Mucosa of rectum (tissue), 2 donors: Measurements from ENCODE around the gene MBD4.
"Not testable (repeated sequence)": the region's sequence is repeated elsewhere in the genome, so short reads cannot be mapped to it uniquely, and the experiment has no call there.

ENCODE experiments used
- H3K27ac ChIP-seq, 2 donors: one replicate each; pipeline ENCODE4 v1.7.0; 2013; ENCODE audit warnings: inconsistent platforms in 2 of 2, low read depth in 2 of 2, low read length in 2 of 2
- H3K27me3 ChIP-seq, 2 donors: one replicate each; pipeline ENCODE4 v1.7.0; 2013; ENCODE audit warnings: low read length in 2 of 2; ENCODE audit not compliant: control insufficient read depth in 2 of 2, insufficient read depth in 2 of 2
- H3K36me3 ChIP-seq, 2 donors: one replicate each; pipeline ENCODE4 v1.7.0; 2013; ENCODE audit warnings: low read length in 2 of 2; ENCODE audit not compliant: control insufficient read depth in 2 of 2, insufficient read depth in 2 of 2
- H3K4me1 ChIP-seq, 2 donors: one replicate each; pipeline ENCODE4 v1.7.0; 2013; ENCODE audit warnings: low read length in 2 of 2, mild to moderate bottlenecking in 1 of 2; ENCODE audit not compliant: control insufficient read depth in 2 of 2, insufficient read depth in 2 of 2
- H3K4me3 ChIP-seq, 2 donors: one replicate each; pipeline ENCODE4 v1.7.0; 2013; ENCODE audit warnings: low read length in 2 of 2
- H3K9ac ChIP-seq, 2 donors: one replicate each; pipeline ENCODE4 v1.7.0; 2013; ENCODE audit warnings: low read length in 2 of 2, low read depth in 1 of 2, mild to moderate bottlenecking in 1 of 2
- H3K9me3 ChIP-seq, 2 donors: one replicate each; pipeline ENCODE4 v1.7.0; 2013; ENCODE audit warnings: low read length in 2 of 2; ENCODE audit not compliant: control insufficient read depth in 2 of 2
- donor health status: healthy.
- donor health status: Normal muscosa, but diverticular disease.

Gene MBD4

GRCh38 chr3:129481766-129482332 lies 42.1 kb upstream of the MBD4 start:
- H3K27ac ChIP-seq = no peak overlapping the region
- H3K9me3 ChIP-seq = no peaks in the 10 kb centered on the region
- no peaks in the 10 kb centered on the region for H3K27me3 ChIP-seq
- no peak overlapping the region for H3K4me3 ChIP-seq
- H3K36me3 ChIP-seq = peaks cover 14 to 43% of the 10 kb centered on the region in 2 donors
- H3K9ac ChIP-seq = no peak overlapping the region
- no peaks in the 10 kb centered on the region for H3K4me1 ChIP-seq

- not testable (repeated sequence) for H3K9me3 ChIP-seq, H3K27ac ChIP-seq, H3K27me3 ChIP-seq, H3K4me1 ChIP-seq, H3K9ac ChIP-seq, H3K4me3 ChIP-seq
- peaks cover 19 to 48% of the 10 kb centered on the region in 2 donors for H3K36me3 ChIP-seq
Observed at GRCh38 chr3:129481225-129481765, 41.5 kb upstream of the MBD4 start.

- no peaks in the 10 kb centered on the region for H3K4me1 ChIP-seq
- H3K27ac ChIP-seq = no peak overlapping the region
- H3K4me3 ChIP-seq = no peak overlapping the region
- H3K27me3 ChIP-seq = no peaks in the 10 kb centered on the region
- no peaks in the 10 kb centered on the region for H3K9me3 ChIP-seq
- peaks cover 20 to 31% of the 10 kb centered on the region in 2 donors for H3K36me3 ChIP-seq
- H3K9ac ChIP-seq = no peak overlapping the region
Observed at GRCh38 chr3:129476586-129476985, 36.8 kb upstream of the MBD4 start.

- H3K4me3 ChIP-seq = no peak overlapping the region
- H3K4me1 ChIP-seq = no peaks in the 10 kb centered on the region
- no peaks in the 10 kb centered on the region for H3K9me3 ChIP-seq
- H3K36me3 ChIP-seq = peaks cover 20 to 38% of the 10 kb centered on the region in 2 donors
- no peaks in the 10 kb centered on the region for H3K27me3 ChIP-seq
- H3K27ac ChIP-seq = no peak overlapping the region
- H3K9ac ChIP-seq = no peak overlapping the region
Observed at GRCh38 chr3:129475863-129476262, 36.1 kb upstream of the MBD4 start.

GRCh38 chr3:129474984-129475804 lies 35.4 kb upstream of the MBD4 start:
- Histone ChIP-seq H3K4me1 (no peaks in the 10 kb centered on the region), H3K27me3 (no peaks in the 10 kb centered on the region), H3K9me3 (no peaks in the 10 kb centered on the region), H3K27ac (no peak overlapping the region), H3K36me3 (peaks cover 17 to 35% of the 10 kb centered on the region in 2 donors), H3K4me3 (no peak overlapping the region), H3K9ac (no peak overlapping the region)

GRCh38 chr3:129473769-129474152 lies 34.0 kb upstream of the MBD4 start:
- Histone ChIP-seq H3K4me3 (no peak overlapping the region), H3K36me3 (peaks cover 17 to 25% of the 10 kb centered on the region in 2 donors), H3K27ac (no peak overlapping the region)

GRCh38 chr3:129473067-129473768 lies 33.5 kb upstream of the MBD4 start:
- Histone ChIP-seq H3K36me3 (peaks cover 15 to 25% of the 10 kb centered on the region in 2 donors), H3K4me1 (peaks cover 7 to 8% of the 10 kb centered on the region in 2 donors), H3K27me3 (no peaks in the 10 kb centered on the region)

More at GRCh38 chr3:129473769-129474152, 34.0 kb upstream of the MBD4 start:
- Histone ChIP-seq H3K27me3 (no peaks in the 10 kb centered on the region), H3K4me1 (peaks cover 4 to 7% of the 10 kb centered on the region in 2 donors), H3K9me3 (no peaks in the 10 kb centered on the region), H3K9ac (no peak overlapping the region)

GRCh38 chr3:129470861-129471260 lies 31.1 kb upstream of the MBD4 start:
- peaks cover 0 to 11% of the 10 kb centered on the region in 2 donors for H3K36me3 ChIP-seq
- H3K27ac ChIP-seq = no peak overlapping the region
- no peak overlapping the region for H3K9ac ChIP-seq
- H3K4me1 ChIP-seq = peaks cover 8% of the 10 kb centered on the region in 2 donors
- no peaks in the 10 kb centered on the region for H3K9me3 ChIP-seq
- H3K4me3 ChIP-seq = no peak overlapping the region
- no peaks in the 10 kb centered on the region for H3K27me3 ChIP-seq

More at GRCh38 chr3:129473067-129473768, 33.5 kb upstream of the MBD4 start:
- Histone ChIP-seq H3K9me3 (no peaks in the 10 kb centered on the region), H3K9ac (no peak overlapping the region), H3K4me3 (no peak overlapping the region), H3K27ac (no peak overlapping the region)

GRCh38 chr3:129469026-129469425 lies 29.3 kb upstream of the MBD4 start:
- Histone ChIP-seq H3K4me1 (peaks cover 8% of the 10 kb centered on the region in 2 donors), H3K4me3 (no peak overlapping the region), H3K9me3 (no peaks in the 10 kb centered on the region), H3K36me3 (peaks cover 4 to 11% of the 10 kb centered on the region in 2 donors), H3K9ac (peak overlapping the region in 1 of 2 donors; percentile 17), H3K27ac (peak overlapping the region; percentile 24 to 53), H3K27me3 (no peaks in the 10 kb centered on the region)

- Histone ChIP-seq H3K4me3 (no peak overlapping the region), H3K9me3 (no peaks in the 10 kb centered on the region), H3K4me1 (peaks cover 8% of the 10 kb centered on the region in 2 donors), H3K9ac (no peak overlapping the region), H3K36me3 (peaks cover 9 to 10% of the 10 kb centered on the region in 2 donors), H3K27me3 (no peaks in the 10 kb centered on the region), H3K27ac (no peak overlapping the region)
Observed at GRCh38 chr3:129467932-129468331, 28.2 kb upstream of the MBD4 start.
